Measurements from ENCODE around the gene TBC1D5. TPM values are rescaled to one million over a fixed set of nuclear protein-coding genes. Genes with fewer than 3 reads are reported as not detected.
"Not testable (repeated sequence)": the region's sequence is repeated elsewhere in the genome, so short reads cannot be mapped to it uniquely, and the experiment has no call there.

Gene TBC1D5
- total RNA-seq, 1 donor from 2014 or later: 75.8 TPM

DNA sequence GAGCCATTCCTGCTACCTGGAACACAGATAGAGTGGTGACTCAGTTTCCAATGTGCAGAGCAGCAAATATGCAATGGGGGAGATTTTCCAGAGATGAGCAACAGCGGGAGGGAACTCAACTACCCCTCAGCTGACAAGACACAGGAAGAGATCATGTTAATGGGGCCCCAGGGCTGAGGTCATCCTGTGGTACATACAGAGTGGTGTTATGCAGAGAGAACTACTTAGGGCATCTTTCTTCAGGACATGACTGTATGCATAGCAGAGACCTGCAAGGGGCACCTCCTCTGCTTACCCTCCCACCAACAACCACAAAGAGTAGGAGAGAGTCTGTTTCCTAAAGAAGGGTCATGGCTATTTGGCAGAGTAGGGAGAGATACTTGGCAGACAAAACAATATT is 6.8 kb upstream of the TBC1D5 start:
- no peak for DNase-seq (ENCODE audit: low read depth in 2 of 2)

DNA sequence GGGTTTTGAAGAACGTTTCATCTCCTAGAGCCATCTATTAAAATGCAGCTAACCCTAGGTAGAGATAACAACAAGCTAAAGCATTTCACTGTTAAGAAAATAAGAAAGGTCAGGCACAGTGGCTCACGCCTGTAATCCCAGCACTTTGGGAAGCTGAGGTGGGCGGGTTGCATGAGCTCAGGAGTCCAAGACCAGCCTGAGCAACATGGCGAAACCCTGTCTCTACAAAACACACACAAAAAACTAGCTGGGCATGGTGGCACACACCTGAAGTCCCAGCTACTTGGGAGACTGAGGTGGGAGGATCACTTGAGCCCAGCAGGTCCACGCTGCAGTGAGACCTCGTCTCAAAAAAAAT is 5.4 kb upstream of the TBC1D5 start:
- no peak for DNase-seq (ENCODE audit: low read depth in 2 of 2)

DNA sequence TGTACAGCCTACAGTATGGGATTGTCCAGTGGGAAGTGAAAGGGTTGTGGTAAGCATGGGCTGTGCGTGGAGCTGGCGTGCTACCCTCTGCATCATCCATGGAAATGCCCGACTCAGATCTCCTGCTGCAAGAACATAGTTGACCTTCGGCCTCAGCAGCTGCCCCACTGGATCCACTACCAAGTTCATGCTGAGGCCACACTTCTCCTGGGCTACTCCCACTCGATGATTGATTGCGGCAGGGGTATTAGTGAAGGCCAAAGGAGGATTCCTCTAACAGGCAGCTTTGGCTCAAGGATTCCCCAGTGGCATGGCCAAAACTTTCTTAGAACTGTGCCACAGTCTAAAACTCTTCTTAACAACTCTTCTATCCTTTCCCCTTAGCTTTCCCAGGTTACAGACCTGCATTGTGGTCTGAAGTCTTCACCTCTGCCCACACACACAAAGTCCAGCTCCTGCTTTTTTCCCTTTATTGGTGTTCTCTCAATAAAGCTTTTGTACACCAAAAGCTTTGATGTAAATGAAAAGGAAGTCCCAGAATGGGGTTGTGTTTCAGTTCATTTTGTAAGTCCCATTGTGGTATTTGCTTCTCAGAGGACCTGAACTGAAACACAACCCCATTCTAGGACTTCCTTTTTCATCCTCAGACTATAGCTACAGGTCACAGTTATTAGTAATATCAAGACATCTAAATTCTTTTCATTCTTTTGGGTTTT is 4.9 kb upstream of the TBC1D5 start:
- DNase-seq (ENCODE audit: low read depth in 2 of 2): no peak

DNA sequence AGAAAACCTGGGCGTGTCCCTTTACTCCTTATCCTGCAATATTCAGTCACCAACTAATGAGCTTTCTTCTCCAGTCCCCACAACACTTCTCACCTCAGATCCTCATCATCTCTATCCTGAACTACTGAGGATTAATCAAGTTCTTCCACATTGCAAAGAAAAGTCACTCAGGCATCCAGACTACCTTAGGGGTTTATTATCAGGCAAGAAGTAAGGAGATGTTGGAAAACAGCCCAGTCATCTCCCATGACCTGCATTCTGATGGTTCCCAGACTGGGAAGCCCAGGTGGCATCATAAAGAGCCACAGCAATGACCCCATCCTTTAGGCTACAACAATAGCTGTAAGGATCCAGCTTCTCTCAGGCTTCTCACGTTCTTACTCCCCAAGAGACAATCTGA is 3.5 kb upstream of the TBC1D5 start:
- no peak for DNase-seq (ENCODE audit: low read depth in 2 of 2)

DNA sequence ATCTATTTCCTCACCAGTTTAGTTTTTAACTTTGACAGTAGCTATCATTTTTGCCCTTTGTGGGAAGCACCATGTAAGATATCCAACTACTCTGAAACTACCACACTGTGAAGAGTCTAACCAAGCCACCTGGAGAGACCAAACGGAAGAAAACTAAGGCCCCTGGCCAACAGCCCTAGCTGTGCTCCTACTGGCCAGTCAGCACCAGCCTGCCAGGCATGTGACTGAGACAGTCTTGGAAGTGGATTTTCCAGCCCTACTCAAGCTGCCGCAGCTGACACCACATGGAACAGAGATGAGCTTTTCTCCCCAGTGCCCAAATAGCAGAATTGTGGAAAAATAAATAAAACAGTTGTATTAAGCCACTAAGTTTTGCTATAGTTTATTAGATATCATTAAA is 2.9 kb upstream of the TBC1D5 start:
- no peak for DNase-seq (ENCODE audit: low read depth in 2 of 2)

DNA sequence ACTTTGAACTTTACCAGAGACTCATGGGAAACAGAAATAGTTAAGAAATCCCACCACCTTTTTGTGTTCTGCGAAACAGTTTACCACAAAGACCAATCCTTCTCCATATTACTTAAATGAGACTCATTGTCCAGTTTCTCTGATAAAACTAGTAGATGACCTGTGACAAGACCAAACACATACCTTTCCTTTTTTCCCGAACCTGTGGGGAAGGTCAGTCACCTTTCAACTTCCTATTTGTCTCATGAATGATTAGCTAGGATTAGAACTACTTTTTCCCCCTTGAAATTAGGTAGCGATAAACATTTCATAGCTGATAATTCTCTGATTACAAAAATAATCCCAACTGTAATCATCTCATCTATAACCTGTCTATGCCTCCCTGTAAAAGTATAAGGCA is 2.3 kb upstream of the TBC1D5 start:
- no peak for DNase-seq (ENCODE audit: low read depth in 2 of 2)

DNA sequence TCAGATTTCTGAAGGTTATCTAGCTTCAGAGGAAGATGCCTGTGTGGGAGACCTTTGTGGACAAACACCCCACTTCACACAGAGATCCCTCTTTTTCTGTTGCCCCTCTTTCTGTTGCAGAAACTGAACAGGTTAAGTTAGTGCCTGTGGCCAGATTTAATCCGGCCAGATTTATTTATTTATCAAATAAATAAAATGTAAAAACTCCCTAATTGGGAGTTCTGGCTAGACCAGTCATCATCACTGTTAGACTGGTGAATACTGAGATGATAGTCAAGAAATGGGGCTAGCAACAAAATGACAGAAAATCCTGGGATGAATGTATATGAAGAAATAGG is 1.2 kb upstream of the TBC1D5 start:
- no peak for DNase-seq (ENCODE audit: low read depth in 2 of 2)

DNA sequence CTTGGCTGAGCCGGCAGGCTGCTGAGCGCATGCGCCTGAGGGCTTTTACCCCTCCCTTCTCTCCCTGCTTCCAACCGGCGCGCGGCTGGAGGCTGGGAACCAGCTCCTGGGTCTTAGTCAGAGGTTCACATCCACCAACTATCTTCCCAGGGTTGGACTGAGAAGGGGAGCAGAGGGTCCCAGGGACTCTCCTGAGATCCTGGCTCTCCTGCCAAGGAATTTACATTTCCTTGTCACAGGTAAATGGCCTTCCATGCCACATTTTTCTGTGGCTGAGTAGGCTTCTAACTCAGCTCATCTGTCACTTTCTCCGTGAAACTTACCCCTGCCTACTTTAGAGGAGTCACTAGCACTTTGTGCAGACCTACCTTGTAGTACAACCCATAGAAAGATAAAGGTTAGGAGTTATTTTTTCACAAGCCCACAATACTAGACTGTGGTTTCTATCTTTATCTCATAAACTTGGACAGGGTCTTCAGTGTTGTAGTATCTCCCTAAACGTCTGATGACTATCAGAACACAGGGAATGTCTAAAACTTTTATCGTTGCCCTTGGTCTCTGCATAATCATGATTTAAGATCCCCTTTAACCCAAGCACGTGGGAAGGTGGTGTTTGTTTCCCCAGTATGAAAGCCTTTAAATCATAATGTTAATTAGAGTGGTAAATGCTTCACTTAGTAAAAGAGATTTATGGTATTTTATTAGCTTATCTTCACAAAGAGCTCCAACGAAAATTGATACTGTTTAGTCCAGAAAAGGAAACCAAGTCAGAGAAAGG is 638 bp upstream of the TBC1D5 start:
- DNase-seq (ENCODE audit: low read depth in 2 of 2): no peak

DNA sequence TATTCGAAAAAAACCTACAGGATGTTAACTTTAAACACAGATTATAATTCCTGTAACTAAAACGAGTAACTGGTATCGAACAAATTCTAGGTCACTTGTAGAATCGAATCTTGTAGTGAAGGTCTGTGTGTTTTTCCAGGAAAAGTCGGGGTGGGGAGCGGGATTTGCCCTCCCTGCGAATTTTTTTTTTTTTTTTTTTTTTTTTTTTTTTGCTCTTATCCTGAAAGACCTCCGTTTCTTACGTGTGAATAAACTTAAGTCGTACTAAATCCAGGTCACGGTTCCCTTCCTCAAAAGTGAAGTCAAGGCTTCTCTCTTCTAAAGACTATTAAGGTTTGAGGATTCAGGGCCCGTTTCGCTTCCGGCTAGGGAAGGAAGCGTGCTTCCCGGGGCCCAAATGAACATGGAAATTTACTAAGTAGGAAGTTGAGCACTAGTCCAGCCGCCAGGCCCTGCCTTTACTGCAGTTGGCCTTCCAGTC is 770 bp downstream of the TBC1D5 start:
- peak in 1 of 2 donors; percentile 74 for DNase-seq (ENCODE audit: low read depth in 2 of 2)

DNA sequence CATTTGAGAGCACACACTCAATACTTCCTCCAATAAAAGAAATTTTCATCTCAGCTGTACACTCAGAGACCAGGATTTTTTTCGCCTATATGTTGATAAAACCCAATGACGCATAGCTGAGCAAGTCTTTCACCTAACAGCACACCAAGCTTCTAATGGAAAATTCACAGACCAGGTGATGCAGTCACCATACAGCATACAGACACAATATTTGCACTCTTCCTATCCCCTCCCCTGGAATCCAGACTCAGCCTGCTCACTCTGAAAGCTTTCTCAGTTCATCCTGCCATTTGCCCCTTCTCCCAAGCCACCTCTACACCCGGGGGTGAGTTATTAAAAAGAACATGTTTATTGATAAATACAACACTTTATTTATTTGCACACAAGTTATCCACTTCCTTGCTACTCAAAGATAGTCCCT is 1.7 kb downstream of the TBC1D5 start:
- DNase-seq (ENCODE audit: low read depth in 2 of 2): peak; percentile 14 to 68

DNA sequence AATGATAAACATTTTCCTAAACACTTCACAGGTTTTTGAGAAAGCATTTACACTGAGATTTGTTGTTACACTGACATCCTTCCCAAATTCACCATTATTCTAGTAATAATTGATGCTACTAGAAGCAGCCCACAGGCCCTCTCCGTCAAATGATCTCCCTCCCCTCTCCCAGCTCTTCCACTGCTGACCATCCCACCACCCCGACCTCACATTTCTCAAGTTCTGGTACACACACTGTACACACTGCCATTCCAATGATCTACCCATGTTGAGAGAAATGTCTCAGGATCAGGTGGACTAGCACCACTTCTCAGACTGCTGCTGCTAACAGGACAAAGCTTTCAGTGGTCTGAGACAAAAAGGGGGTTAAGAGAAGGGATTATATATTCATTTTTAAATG is 3.5 kb downstream of the TBC1D5 start:
- peak in 1 of 2 donors; percentile 11 for DNase-seq (ENCODE audit: low read depth in 2 of 2)

DNA sequence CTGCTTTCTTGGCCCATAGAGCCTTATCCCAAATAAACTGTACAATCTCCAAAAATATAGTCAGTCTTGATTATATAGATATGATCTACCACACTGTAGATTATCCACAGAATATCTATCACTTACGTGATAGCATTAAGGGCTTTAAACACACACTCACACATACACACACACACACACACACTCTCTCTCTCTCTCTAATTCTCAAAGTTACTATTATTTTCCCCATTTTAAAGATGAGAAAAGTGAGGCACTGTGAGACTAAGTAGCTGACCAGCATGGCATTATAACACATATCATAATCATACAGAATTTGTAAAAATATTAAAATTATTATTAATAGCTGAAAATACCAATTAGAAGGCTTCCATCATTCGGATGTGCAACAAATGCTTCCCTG is 4.2 kb downstream of the TBC1D5 start:
- no peak for DNase-seq (ENCODE audit: low read depth in 2 of 2)

DNA sequence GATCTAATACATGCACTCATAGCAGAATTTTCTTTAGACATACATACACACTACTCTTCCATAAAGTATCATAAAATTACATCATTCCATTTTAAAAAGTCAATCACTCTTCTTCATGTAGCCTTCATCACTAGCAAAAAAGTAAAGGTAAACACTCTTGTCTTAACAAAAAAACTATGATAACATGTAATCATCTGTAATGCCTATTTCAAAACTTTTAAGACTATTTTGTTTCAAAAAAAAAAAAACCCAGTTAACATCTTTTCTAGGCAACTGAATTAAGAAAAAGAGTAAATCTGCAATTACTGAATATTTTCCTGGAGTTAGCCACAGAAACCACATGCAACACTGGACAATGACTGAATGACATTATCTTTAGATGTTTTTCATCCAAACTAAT is 4.8 kb downstream of the TBC1D5 start:
- no peak for DNase-seq (ENCODE audit: low read depth in 2 of 2)

DNA sequence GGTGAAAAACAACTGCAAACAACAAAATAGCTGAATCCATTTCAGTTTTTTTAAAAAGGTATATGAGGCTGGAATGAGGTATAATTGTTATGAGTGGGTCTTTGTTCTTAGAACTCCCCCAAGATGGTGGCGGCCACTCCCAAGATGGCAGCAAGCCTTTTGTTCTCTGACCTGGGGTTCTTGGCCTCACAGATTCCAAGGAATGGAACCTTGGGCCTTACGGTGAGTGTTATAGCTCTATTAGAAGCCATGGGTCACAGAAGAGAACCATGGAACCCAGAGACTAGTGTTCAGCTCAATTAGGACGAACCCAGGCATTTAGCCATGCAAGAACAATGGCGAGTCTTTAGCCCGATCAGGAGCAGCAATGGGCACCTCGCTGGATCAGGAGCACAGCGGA is 7.1 kb downstream of the TBC1D5 start:
- not testable (repeated sequence) for DNase-seq (ENCODE audit: low read depth in 2 of 2)

DNA sequence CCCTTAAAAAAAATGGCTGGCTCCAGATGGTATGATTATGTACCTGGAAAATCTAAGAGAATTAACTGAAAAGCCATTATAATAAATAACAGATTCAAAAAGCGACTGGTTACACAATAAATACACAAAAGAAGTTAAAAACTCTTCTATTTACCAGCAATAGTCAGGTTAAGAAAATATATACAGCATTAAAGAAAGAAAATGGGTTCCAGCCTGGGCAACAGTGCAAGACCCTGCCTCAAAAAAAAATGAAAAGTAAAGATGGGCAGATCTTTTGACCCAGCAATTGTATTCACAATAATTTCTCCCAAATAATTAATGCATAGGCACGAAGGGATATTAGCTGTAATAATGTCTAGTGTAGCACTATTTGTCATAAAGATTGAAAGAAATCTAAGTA is 8.7 kb downstream of the TBC1D5 start:
- DNase-seq (ENCODE audit: low read depth in 2 of 2): no peak

DNA sequence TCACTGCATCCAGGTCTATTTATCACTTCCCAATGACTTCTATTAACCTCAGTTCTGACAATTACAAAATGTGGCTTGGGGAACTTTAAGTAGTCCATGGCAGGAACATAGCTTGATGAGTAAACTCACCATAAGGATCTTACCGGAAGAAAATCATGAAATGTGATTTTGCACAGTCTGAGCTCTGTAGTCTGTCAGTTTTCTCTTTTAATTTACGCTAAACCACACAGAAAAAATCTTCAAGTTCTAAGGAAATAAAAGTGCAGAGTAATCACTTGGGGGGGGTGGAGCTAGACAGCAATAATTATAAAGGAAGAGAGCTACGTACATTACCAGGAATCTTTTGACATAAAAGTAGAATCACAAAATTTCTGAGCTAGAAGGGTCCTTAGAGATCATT is 9.2 kb downstream of the TBC1D5 start:
- no peak for DNase-seq (ENCODE audit: low read depth in 2 of 2)

DNA sequence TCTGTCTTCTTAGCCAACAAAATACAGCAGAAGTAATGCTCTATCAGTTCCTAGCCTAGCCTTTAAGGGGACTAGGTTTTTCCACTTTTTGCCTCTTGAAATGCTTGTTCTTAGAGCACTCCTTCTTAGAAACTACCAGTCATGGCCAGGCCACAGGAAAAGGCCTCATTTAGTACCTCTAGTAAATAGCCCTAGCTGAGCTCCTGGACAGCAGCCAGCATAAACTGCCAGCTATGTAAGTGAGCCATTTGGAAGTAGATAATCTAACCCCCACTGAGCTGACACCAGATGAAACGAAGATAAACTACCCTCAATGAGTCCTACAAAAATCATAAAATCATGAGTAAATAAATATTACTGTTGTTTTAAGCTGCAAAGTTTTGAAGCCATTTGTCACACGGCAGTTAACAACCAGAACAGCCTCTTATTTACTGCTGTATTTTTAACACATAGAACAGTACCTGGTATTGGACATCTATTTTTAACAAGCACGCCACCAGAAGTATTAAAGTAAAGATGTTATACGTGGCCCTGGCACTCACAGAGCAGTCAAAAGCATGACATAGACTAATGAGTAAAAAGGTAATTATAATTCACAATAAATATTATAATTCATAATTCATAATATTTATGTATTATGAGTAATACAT is 12.0 kb downstream of the TBC1D5 start:
- DNase-seq (ENCODE audit: low read depth in 2 of 2): peak; percentile 36 to 54

DNA sequence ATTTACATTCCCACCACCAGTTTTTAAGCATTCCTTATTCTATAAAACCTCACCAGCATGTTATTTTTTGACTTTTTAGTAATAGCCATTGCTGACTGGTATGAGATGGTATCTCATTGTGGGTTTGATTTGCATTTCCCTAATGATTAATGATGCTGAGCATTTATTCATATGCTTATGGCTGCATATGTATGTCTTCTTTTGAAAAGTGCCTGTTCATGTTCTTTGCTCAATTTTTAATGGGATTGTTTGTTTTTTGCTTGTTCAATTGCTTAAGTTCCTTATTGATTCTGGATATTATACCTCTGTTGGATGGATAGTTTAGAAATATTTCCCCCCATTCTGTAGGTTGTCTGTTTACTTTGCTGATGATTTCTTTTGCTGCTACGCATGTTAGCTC is 16.1 kb downstream of the TBC1D5 start:
- no peak for DNase-seq (ENCODE audit: low read depth in 2 of 2)

DNA sequence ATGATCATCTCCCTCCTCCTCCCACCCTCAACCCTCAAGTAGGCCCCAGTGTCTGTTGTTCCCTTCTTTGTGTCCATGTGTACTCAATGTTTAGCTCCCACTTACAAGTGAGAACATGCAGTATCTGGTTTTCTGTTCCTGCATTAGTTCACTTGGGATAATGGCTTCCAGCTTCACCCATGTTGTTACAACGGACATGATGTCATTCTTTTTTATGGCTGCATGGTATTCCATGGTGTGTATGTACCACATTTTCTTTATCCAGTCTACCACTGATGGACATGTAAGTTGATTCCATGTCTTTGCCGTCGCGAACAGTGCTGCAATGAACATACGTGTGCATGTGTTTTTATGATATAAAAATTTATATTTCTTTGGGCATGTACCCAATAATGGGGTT is 16.6 kb downstream of the TBC1D5 start:
- not testable (repeated sequence) for DNase-seq (ENCODE audit: low read depth in 2 of 2)

DNA sequence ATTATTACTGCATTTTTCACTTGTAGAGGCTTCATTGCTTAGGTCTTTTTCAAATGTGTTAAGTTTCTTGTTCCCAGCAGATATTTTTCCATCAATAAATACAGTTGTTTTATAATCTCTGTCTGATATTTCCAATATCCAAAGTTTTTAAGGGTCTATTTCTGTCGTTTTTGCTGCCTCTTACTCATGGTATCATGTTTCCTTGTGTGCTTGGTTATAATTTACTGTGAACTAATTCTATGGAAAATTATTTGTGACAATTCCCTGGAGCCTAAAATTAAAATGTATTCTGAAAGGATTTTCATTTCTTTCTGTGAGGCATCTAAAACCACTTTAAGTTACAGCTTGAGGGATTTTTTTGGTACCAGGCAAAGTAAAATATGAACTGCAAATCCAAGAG is 17.5 kb downstream of the TBC1D5 start:
- no peak for DNase-seq (ENCODE audit: low read depth in 2 of 2)

DNA sequence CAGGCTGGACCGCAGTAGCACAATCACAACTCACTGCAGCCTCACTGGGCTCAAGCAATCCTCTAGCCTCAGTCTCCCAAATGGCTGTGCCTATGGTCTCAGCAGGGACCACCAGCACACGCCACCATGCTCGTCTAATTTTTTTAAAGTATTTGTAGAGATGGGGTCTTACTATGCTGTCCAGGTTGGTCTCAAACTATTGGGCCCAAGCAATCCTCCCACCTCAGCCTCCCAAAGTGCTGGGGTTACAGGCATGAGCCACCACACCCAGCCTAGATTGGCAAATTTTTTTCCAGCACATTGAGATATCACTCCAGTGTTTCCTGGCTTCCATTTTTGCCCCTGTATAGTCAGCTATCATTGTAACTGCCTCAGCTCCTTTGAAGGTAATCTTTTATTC is 18.3 kb downstream of the TBC1D5 start:
- no peak for DNase-seq (ENCODE audit: low read depth in 2 of 2)

DNA sequence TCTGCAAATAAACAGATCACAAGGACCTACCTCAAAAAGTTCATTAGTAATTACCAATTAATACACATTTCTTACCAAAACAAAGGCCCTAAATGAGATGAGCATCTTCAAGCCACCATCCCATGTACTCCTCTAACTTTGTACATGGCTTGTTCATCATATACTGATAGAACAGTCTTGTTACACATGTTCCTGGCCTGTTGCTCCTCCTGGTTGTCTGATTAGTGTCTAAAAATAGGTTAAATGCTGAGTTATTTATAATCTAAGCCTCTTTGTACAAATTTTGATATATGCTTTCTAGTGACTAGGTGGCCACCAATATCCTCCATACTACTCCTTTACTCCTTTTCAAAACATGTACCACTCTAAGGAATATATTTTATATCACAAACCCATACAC is 25.0 kb downstream of the TBC1D5 start:
- DNase-seq (ENCODE audit: low read depth in 2 of 2): no peak

DNA sequence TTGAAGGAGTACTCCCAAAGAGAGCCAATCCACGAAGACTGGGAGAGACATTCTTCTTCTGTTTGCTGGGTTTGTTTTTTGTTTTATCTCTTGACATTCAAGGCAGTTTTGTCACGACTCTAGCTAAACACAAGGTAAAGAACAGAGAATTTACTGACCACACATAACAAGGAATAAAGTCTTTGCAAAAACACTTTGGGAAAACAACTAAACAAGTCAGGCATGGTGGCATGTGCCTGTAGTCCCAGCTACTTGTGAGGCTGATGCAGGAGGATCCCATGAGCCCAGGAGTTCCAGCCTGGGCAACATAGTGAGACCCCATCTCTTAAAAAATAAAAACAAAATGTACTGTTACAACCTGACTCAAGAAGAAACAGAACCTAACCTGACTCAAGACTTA is 28.0 kb downstream of the TBC1D5 start:
- DNase-seq (ENCODE audit: low read depth in 2 of 2): no peak
